Mesenteric fat pad (tissue), 1 donor: ENCODE results near the gene CIITA. TPM values are rescaled to one million over a fixed set of nuclear protein-coding genes. Genes with fewer than 3 reads are reported as not detected.

ENCODE experiments used
- DNase-seq: peaks from one replicate; pipeline ENCODE4 v3.0.0-alpha.2; 2020; ENCODE audit warnings: low spot score
- total RNA-seq: library from RNA; stranded (reverse); fragmentation: NEBNext Ultra II Directional; extraction: Animal tissue kit (Norgen Biotek cat#: 25700); gene quantifications from one replicate; pipeline ENCODE4 v1.2.1, GENCODE V29; 2021
- donor health status: DM: yes; HTN: yes; CAD: no.

The CIITA gene
- total RNA-seq, 1 donor from 2014 or later = 10.0 TPM

- no peak for DNase-seq
Observed at GRCh38 chr16:10849736-10850477, 27.1 kb upstream of the CIITA start.

GRCh38 chr16:10850478-10850850, 26.5 kb upstream of the CIITA start:
- DNase-seq = peak; percentile 12

GRCh38 chr16:10851512-10851911, 25.5 kb upstream of the CIITA start:
- DNase-seq = no peak

GRCh38 chr16:10852286-10852685, 24.7 kb upstream of the CIITA start:
- DNase-seq = no peak

- DNase-seq = peak; percentile 11
Observed at GRCh38 chr16:10852948-10853347, 24.1 kb upstream of the CIITA start.

GRCh38 chr16:10856042-10856441, 21.0 kb upstream of the CIITA start:
- no peak for DNase-seq

DNA sequence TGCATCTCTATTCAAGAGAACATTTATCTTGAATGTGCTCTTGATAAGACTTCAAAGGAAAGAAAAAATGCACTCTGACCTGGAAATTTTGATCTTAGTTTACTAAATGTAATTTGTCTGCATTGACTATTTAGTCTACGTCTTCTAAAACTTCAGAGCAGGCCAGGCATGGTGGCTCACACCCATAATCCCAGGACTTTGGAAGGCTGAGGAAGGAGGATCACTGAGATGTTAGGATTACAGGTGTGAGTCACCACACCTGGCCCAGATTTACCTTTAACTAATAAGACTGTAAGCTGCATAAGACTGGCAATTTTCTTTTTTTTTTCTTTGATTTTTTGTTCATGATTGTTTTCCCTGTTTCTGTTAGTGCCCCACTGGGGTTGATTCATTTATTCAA, 18.8 kb upstream of the CIITA start:
- DNase-seq = no peak

GRCh38 chr16:10859020-10859419, 18.0 kb upstream of the CIITA start:
- no peak for DNase-seq

DNA sequence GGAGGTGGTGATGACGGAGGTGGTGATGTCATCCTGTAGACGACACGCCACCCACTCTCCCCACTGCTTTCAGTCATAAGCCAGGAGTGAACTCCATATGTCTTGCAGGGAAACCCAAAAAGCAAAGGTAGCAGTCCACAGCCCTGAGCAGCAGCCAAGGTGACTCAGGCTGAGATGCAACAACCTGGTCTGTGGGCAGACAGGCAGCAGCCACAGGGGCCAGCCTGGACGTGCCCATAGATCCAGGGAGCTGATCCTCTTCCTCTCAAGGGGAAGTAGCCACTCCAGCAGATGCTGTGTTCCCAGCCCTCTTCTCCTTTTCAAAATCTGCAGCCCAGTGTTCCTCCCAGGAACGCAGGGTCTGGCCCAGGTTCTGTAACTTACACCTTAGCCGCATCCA, 17.3 kb upstream of the CIITA start:
- DNase-seq = no peak

GRCh38 chr16:10862438-10862837, 14.6 kb upstream of the CIITA start:
- peak; percentile 72 for DNase-seq

DNA sequence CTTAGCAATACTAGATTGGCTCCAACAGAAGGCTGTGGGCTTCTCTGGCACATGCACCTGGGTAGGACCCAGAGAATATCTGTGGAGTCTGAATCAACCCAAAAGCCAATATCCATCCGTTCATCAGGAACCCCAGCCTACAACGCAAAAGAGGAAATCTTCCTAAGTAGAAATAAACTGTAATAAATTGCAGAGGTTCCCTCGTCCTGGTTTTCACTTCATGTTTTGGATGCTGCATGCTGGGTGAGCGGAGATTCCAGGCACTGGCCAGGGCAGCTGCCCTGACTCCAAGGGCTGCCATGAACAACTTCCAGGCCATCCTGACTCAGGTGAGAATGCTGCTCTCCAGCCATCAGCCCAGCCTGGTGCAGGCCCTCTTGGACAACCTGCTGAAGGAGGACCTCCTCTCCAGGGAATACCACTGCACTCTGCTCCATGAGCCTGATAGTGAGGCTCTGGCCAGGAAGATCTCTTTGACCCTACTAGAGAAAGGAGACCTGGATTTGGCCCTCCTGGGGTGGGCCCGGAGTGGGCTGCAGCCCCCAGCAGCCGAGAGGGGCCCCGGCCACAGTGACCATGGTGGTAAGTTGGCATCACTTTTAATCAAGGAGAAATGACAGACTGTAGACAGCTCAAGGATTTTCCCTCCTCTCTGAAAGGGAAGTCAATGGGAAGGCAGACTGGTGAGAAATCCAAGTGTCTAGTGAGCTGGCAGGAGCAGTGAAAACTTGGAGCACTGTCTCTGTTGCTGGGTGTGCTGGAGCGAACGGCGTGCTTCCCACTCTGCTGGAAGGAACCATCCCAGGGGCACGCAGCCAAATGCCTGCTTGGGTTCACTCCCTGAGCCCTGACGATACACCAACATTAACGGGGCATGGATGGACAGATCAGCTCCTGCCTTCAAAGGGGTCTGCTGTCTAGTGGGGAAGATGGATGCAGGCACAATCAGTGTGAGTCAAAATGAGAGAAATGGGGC, 10.7 kb upstream of the CIITA start:
- DNase-seq = peak; percentile 65

- DNase-seq = no peak
Observed at GRCh38 chr16:10867199-10867598, 9.8 kb upstream of the CIITA start.

DNA sequence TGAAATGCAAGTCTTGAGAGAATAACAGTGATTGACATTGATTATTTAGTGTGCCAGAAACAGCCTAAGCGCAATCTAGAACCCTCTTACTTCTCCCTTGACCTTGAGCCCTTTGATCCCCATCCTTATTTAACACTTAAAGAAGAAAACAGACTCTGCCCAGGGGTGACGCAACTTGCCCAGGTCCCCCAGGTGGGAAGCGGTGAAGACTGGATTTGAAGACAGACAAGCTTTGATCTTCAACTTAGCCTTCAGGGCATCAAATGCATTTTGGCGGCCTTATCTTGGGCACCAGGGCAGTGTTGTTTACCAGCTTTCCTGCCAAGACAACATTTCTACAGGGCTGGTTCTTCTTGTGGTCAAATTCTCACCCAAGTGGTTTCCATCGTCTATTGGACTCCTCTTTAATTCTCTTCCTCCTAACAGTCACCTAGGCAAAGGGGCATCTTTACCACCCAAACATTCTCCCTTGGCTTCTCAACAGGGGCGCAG, 8.9 kb upstream of the CIITA start:
- DNase-seq = peak; percentile 18

GRCh38 chr16:10868596-10869469, 8.2 kb upstream of the CIITA start:
- DNase-seq = peak; percentile 88

GRCh38 chr16:10870137-10870776, 6.7 kb upstream of the CIITA start:
- peak; percentile 35 for DNase-seq

GRCh38 chr16:10870808-10871156, 6.2 kb upstream of the CIITA start:
- DNase-seq = no peak

- peak; percentile 85 for DNase-seq
Observed at GRCh38 chr16:10871157-10871991, 5.6 kb upstream of the CIITA start.

- no peak for DNase-seq
Observed at GRCh38 chr16:10876315-10876714, 687 bp upstream of the CIITA start.

DNA sequence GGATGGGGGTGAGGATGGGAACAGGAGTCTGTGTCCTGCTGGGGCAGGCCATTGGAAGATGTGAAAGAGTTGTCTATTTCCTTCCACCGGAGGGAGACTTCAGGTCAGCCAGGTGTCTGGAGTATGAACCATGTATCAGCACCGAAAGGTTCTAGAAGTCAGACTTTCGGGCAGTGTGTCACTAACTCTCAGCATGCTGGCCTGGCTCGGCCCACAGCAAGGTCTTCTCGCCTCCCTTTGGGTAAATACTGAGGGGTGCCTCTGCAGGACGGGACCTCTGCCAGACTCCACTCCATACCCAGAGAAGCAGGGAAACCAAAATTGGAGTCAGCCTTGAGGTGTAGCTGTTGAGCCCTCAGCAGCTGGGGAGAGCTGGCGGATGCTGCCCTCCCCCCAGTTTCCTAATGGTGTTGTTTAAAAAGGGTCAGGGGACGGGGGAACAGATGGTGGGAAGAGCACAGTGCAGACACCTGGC, 507 bp downstream of the CIITA start:
- peak; percentile 73 for DNase-seq

- DNase-seq = no peak
Observed at GRCh38 chr16:10878328-10878643, 1.3 kb downstream of the CIITA start.
